ENCODE measurements around the gene C22orf39. TPM values are rescaled to one million over a fixed set of nuclear protein-coding genes. Genes with fewer than 3 reads are reported as not detected.

The C22orf39 gene
- polyA plus RNA-seq, 1 of the 3 experiments (the other 2 are of a cell fraction): 17.7 TPM

GRCh38 chr22:19424186-19424500, 23.4 kb downstream of the C22orf39 start:
- H3K9me3 ChIP-seq: no peaks in the 10 kb centered on the region
- no peak overlapping the region for H3K4me3 ChIP-seq (ENCODE audit: low read depth in 2 of 2, low read length in 1 of 2)
- no peak overlapping the region for H2AFZ ChIP-seq (ENCODE audit: low read depth)
- peaks cover 0 to 16% of the 10 kb centered on the region in 2 experiments; a peak in 1 of 4 replicates for H3K4me1 ChIP-seq (ENCODE audit: control insufficient read depth in 1 of 2, insufficient read depth in 2 of 2, low read depth in 1 of 2, low read length in 1 of 2)
- H3K27me3 ChIP-seq (ENCODE audit: insufficient read depth): no peaks in the 10 kb centered on the region
- no peaks in the 10 kb centered on the region for H3F3A ChIP-seq (replicated peaks; ENCODE audit: insufficient read depth)
- no peaks in the 10 kb centered on the region for H3K9me2 ChIP-seq
- no peaks in the 10 kb centered on the region for H3K36me3 ChIP-seq (replicated peaks in 1 of 2; ENCODE audit: control insufficient read depth in 1 of 2, insufficient read depth in 2 of 2, low read length in 1 of 2)
- TF ChIP-seq, protein P1, sequence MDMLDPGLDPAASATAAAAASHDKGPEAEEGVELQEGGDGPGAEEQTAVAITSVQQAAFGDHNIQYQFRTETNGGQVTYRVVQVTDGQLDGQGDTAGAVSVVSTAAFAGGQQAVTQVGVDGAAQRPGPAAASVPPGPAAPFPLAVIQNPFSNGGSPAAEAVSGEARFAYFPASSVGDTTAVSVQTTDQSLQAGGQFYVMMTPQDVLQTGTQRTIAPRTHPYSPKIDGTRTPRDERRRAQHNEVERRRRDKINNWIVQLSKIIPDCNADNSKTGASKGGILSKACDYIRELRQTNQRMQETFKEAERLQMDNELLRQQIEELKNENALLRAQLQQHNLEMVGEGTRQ (IDR thresholded peaks at IDR 0.05; ENCODE audit: borderline replicate concordance, low read depth, low read length): no peak
- no peak for TF ChIP-seq TCF12 (IDR thresholded peaks at IDR 0.05)
- no peak for TF ChIP-seq REST (IDR thresholded peaks at IDR 0.05; ENCODE audit: low read depth, low read length)
- ChIA-PET CTCF (no interaction called here), POLR2A (no interaction called here)
- H4K20me1 ChIP-seq (ENCODE audit: insufficient read depth): peaks cover 59% of the 10 kb centered on the region
- DNase-seq: no peak
- no peak overlapping the region for H3K4me2 ChIP-seq
- H3K27ac ChIP-seq (ENCODE audit: low read depth in 2 of 2, low read length in 1 of 2): no peak overlapping the region
- WGBS (ENCODE audit: low lambda C conversion rate): 95% methylated on average over 3 of the region's 3 CpGs
- peaks cover 99% of the 10 kb centered on the region for H3K79me2 ChIP-seq (ENCODE audit: insufficient read depth)
- H3K9ac ChIP-seq: no peak overlapping the region

- DNase-seq: no peak
- Histone ChIP-seq H4K20me1 (ENCODE audit: insufficient read depth) (peaks cover 51% of the 10 kb centered on the region), H3K4me2 (no peak overlapping the region), H3F3A (replicated peaks; ENCODE audit: insufficient read depth) (no peaks in the 10 kb centered on the region), H3K27me3 (ENCODE audit: insufficient read depth) (no peaks in the 10 kb centered on the region), H3K9me2 (no peaks in the 10 kb centered on the region), H3K4me1 (ENCODE audit: control insufficient read depth in 1 of 2, insufficient read depth in 2 of 2, low read depth in 1 of 2, low read length in 1 of 2) (peaks cover 0 to 16% of the 10 kb centered on the region in 2 experiments; a peak in 1 of 4 replicates), H3K36me3 (replicated peaks in 1 of 2; ENCODE audit: control insufficient read depth in 1 of 2, insufficient read depth in 2 of 2, low read length in 1 of 2) (no peaks in the 10 kb centered on the region), H3K27ac (ENCODE audit: low read depth in 2 of 2, low read length in 1 of 2) (no peak overlapping the region), H3K4me3 (ENCODE audit: low read depth in 2 of 2, low read length in 1 of 2) (no peak overlapping the region), H3K9ac (no peak overlapping the region), H3K79me2 (ENCODE audit: insufficient read depth) (peaks cover 99% of the 10 kb centered on the region), H3K9me3 (no peaks in the 10 kb centered on the region), H2AFZ (ENCODE audit: low read depth) (no peak overlapping the region)
- CTCF ChIA-PET: interaction anchor here (0.9 to 2.1 kb wide), 2 partner anchors 51 to 243 kb away, joined by 3 to 5 read pairs; no protein-coding TSS in a partner anchor
- POLR2A ChIA-PET: interaction anchor here (1.0 kb wide), 1 partner anchor 9 kb away, joined by 3 read pairs; no protein-coding TSS in a partner anchor
- 93% methylated on average over 10 of the region's 11 CpGs for WGBS (ENCODE audit: low lambda C conversion rate)
- TF ChIP-seq TCF12 (IDR thresholded peaks at IDR 0.05): no peak
These were observed 24.8 kb downstream of the C22orf39 start for GRCh38 chr22:19422440-19423301.

DNA sequence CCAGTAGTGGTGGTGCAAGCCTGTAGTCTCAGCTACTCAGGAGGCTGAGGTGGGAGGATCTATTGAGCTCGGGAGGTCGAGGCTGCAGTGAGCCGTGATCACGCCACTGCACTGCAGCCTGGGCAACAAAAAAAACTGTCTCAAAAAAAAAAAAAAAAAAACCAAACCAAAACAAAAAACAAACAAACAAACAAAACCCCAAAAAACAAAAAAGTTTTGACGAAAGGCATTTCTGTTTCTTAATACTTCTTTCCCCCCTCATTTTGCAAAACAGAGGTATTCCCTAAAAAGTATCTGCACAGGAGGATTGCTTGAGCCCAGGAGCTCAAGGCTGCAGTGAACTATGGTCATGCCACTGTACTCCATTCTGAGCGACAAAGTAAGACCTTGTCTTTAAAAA, 27.2 kb downstream of the C22orf39 start:
- POLR2A ChIA-PET: no interaction called here

More for the DNA sequence above, 27.2 kb downstream of the C22orf39 start:
- no peak overlapping the region for H3K4me3 ChIP-seq (ENCODE audit: low read depth in 2 of 2, low read length in 1 of 2)
- no peaks in the 10 kb centered on the region for H3K9me2 ChIP-seq
- peaks cover 97% of the 10 kb centered on the region for H3K79me2 ChIP-seq (ENCODE audit: insufficient read depth)
- H3K4me1 ChIP-seq (ENCODE audit: control insufficient read depth in 1 of 2, insufficient read depth in 2 of 2, low read depth in 1 of 2, low read length in 1 of 2): peaks cover 0 to 16% of the 10 kb centered on the region in 2 experiments; a peak in 1 of 4 replicates
- 96% methylated on average over 6 of the region's 6 CpGs for WGBS (ENCODE audit: low lambda C conversion rate)
- no peaks in the 10 kb centered on the region for H3F3A ChIP-seq (replicated peaks; ENCODE audit: insufficient read depth)
- H4K20me1 ChIP-seq (ENCODE audit: insufficient read depth): peaks cover 36% of the 10 kb centered on the region
- H3K27ac ChIP-seq (ENCODE audit: low read depth in 2 of 2, low read length in 1 of 2): no peak overlapping the region
- H3K27me3 ChIP-seq (ENCODE audit: insufficient read depth): no peaks in the 10 kb centered on the region
- no peak for TF ChIP-seq MXI1 (IDR thresholded peaks at IDR 0.05; ENCODE audit: low read depth, low read length)
- H3K36me3 ChIP-seq (replicated peaks in 1 of 2; ENCODE audit: control insufficient read depth in 1 of 2, insufficient read depth in 2 of 2, low read length in 1 of 2): no peaks in the 10 kb centered on the region
- H2AFZ ChIP-seq (ENCODE audit: low read depth): no peak overlapping the region
- no peak overlapping the region for H3K9ac ChIP-seq
- CTCF ChIA-PET: interaction anchor here (1.1 kb wide), 1 partner anchor 11 kb away, joined by 6 read pairs; no protein-coding TSS in a partner anchor
- H3K9me3 ChIP-seq: no peaks in the 10 kb centered on the region
- no peak overlapping the region for H3K4me2 ChIP-seq
- DNase-seq: no peak

Data from SK-N-SH (cell line).